Colonic mucosa (tissue), 4 donors: ENCODE data around the gene SHB. TPM values are rescaled to one million over a fixed set of nuclear protein-coding genes. Genes with fewer than 3 reads are reported as not detected.

ENCODE experiments used
- DNase-seq: peaks from one replicate; pipeline ENCODE4 v3.0.0-alpha.2; 2020
- H3K27ac ChIP-seq: fragments of 200-600 bp; one replicate; pipeline ENCODE4 v1.8.0; 2021
- H3K27me3 ChIP-seq: fragments of 200-600 bp; one replicate; pipeline ENCODE4 v1.8.0; 2021
- H3K36me3 ChIP-seq: fragments of 200-600 bp; one replicate; pipeline ENCODE4 v1.8.0; 2021
- H3K4me1 ChIP-seq: fragments of 200-600 bp; one replicate; pipeline ENCODE4 v1.8.0; 2021; ENCODE audit warnings: mild to moderate bottlenecking
- H3K4me3 ChIP-seq: fragments of 200-600 bp; one replicate; pipeline ENCODE4 v1.8.0; 2021
- H3K9ac ChIP-seq, 2 donors: one replicate each; pipeline ENCODE4 v1.7.0; 2013; ENCODE audit warnings: control low read depth in 2 of 2, low read depth in 2 of 2, low read length in 2 of 2
- H3K9me3 ChIP-seq: fragments of 200-600 bp; one replicate; pipeline ENCODE4 v1.8.0; 2021
- CTCF ChIP-seq: fragments of 200-600 bp; IDR thresholded peaks from one replicate; pipeline ENCODE4 v1.8.0; 2022; ENCODE audit warnings: antibody characterized with exemption, mild to moderate bottlenecking
- intact Hi-C: fragments of 100-400 bp; cut with DNase I; formaldehyde crosslinking; loops from one replicate; pipeline ENCODE4 v1.14.1; 2022
- total RNA-seq, 2 donors: library from RNA; stranded (reverse); fragmentation: NEBNext Ultra II Directional in 1 of 2; extraction: Animal tissue kit (Norgen Biotek cat#: 25700) in 1 of 2; gene quantifications; one replicate each; pipeline ENCODE4 v1.2.1, GENCODE V29; 2021
- donor health status: healthy.
- donor health status: DM: no; HTN: no; CAD: no.
- donor health status: DM: no; HTN: no; CAD: no.

SHB gene
- total RNA-seq, 2 donors from 2014 or later: 17.4 to 24.0 TPM

GRCh38 chr9:37953206-37953774, 115.7 kb downstream of the SHB start:
- H3K9me3 ChIP-seq: no peaks in the 10 kb centered on the region
- no peaks in the 10 kb centered on the region for H3K4me1 ChIP-seq
- no peak overlapping the region for H3K9ac ChIP-seq
- H3K36me3 ChIP-seq: no peaks in the 10 kb centered on the region
- intact Hi-C loops: no loop called here
- no peak overlapping the region for H3K4me3 ChIP-seq
- no peaks in the 10 kb centered on the region for H3K27me3 ChIP-seq
- no peak for DNase-seq
- TF ChIP-seq CTCF: no peak
- H3K27ac ChIP-seq: no peak overlapping the region

DNA sequence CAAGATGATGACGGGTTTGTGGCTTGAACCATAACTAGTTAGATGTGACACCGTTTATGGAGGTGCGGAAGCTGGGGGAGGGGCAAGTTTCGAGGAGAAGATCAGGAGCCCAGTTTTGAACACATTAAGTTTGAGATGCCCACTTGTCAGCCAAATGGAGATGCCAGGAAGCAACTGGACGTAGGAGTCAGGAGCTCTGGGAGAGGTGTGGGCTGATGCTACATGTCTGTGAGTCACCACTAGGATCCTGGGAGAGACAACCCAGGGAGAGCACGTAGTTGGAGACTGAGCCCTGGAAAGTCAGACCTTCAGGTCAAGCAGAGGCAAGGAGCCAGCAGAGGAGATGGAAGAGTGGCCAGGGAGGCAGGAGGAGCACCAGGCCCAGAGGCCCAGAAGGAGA, 116.3 kb downstream of the SHB start:
- intact Hi-C loops: no loop called here

DNA sequence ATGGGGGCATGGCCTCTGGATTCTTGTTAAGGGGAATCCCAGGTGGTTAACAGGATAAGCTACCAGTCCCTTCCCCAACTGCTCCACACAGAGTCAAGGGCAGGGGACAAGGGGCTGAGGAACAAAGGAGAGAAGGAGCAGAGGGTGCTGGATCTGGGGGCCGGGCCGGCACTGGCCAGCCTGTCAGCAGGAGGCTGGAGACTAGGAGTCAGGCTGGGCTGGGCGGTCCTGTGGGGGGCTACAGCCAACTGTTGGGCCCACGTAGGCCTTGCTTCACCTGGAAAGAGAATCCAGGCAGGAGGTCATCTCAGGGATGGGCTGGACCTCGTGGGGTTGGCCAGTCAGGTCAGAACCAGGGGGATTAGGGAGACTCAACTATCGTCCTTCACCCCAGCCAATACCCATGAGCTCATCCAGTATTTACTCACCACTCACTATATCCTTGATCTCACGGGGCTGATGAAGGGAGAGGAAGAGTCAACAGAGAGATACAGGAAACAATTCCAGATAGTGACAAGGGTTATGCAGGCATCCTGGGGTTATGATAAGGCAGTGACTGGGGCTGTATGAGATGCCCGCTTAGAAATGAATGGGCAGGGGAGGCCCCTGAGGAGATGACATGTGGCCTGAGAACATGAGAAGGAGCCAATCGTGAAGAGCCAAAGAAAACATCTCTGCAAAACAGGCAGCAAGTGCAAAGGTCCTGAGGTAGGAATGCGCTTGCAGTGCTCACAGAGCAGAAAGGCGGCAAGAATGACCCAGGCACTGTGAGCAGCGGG, 117.2 kb downstream of the SHB start:
- H3K9me3 ChIP-seq: no peaks in the 10 kb centered on the region
- no peaks in the 10 kb centered on the region for H3K36me3 ChIP-seq
- H3K9ac ChIP-seq: no peak overlapping the region
- no peaks in the 10 kb centered on the region for H3K4me1 ChIP-seq
- no peaks in the 10 kb centered on the region for H3K27me3 ChIP-seq
- H3K4me3 ChIP-seq: no peak overlapping the region
- no peak overlapping the region for H3K27ac ChIP-seq
- no peak for DNase-seq
- TF ChIP-seq CTCF: no peak
- intact Hi-C loops: no loop called here

More for the DNA sequence above, 116.3 kb downstream of the SHB start:
- Histone ChIP-seq H3K9me3 (no peaks in the 10 kb centered on the region), H3K4me1 (no peaks in the 10 kb centered on the region), H3K9ac (no peak overlapping the region), H3K4me3 (no peak overlapping the region), H3K27me3 (no peaks in the 10 kb centered on the region), H3K27ac (no peak overlapping the region), H3K36me3 (no peaks in the 10 kb centered on the region)
- no peak for DNase-seq
- TF ChIP-seq CTCF: no peak

DNA sequence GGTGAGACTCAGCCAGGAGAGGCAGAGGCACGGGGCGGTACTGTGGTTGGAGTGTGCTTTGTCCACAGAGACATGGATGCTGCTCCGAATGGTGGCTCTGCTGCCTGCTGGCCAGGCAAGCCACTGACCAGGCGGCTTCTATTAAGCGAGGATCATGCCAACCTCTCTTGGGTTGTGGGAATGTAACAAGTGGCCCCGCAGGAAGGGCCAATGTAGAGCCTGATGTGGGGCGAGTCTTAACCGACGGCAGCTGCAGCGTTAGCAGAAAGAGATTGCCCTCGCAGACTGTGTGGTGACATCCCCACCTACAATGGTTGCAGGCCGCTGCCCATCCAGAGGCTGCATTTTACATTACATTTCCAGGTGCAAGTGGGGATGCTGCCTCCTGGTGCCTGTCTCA, 118.5 kb downstream of the SHB start:
- Histone ChIP-seq H3K9ac (no peak overlapping the region), H3K4me3 (no peak overlapping the region), H3K36me3 (no peaks in the 10 kb centered on the region), H3K27ac (no peak overlapping the region), H3K9me3 (no peaks in the 10 kb centered on the region), H3K27me3 (no peaks in the 10 kb centered on the region), H3K4me1 (no peaks in the 10 kb centered on the region)
- intact Hi-C loops: no loop called here
- no peak for DNase-seq
- no peak for TF ChIP-seq CTCF

- H3K27me3 ChIP-seq: no peaks in the 10 kb centered on the region
- H3K4me3 ChIP-seq: no peak overlapping the region
- intact Hi-C loops: no loop called here
- no peaks in the 10 kb centered on the region for H3K4me1 ChIP-seq
- H3K36me3 ChIP-seq: no peaks in the 10 kb centered on the region
- no peak overlapping the region for H3K27ac ChIP-seq
- no peak overlapping the region for H3K9ac ChIP-seq
- TF ChIP-seq CTCF: no peak
- no peak for DNase-seq
- H3K9me3 ChIP-seq: no peaks in the 10 kb centered on the region
These were observed 119.5 kb downstream of the SHB start for GRCh38 chr9:37949576-37949975.
